ENCODE measurements around the gene ADRA1B. TPM values are rescaled to one million over a fixed set of nuclear protein-coding genes. Genes with fewer than 3 reads are reported as not detected.

ADRA1B gene
- total and polyA plus RNA-seq, 2 donors (not counting 3 experiments of a cell fraction or from before 2014, with no cell fraction given), result 0.77 TPM; not detected in 1

GRCh38 chr5:160009591-160009989 is 93.3 kb downstream of the ADRA1B start:
- dilution Hi-C loops (cut with MboI; ENCODE audit: extremely low pct_ligation_motif_present, low sequenced_read_pairs), result no loop called here
- no peak for DNase-seq (ENCODE audit: low read depth, low spot score)
- FAIRE-seq, result no peak
- Histone ChIP-seq H3K9me1 (replicated peaks; ENCODE audit: control insufficient read depth, extremely low read depth, insufficient read depth, low read length) (no peaks in the 10 kb centered on the region), H3K27ac (ENCODE audit: insufficient read depth, low read depth, low read length) (peak overlapping the region; percentile 89), H3K4me1 (ENCODE audit: control insufficient read depth, extremely low read depth, insufficient read depth, low read length) (peaks cover 13% of the 10 kb centered on the region), H3K79me2 (ENCODE audit: control insufficient read depth, insufficient read depth, low read length) (peaks cover 25% of the 10 kb centered on the region), H3K9me3 (replicated peaks; ENCODE audit: control insufficient read depth, insufficient read depth, low read length) (no peaks in the 10 kb centered on the region), H3K9ac (replicated peaks; ENCODE audit: extremely low read depth, insufficient read depth, low read length) (peak overlapping the region; percentile 97), H3K4me3 (replicated peaks in 1 of 3; ENCODE audit: insufficient read depth in 1 of 3, low read depth in 1 of 3, low read length in 3 of 3) (peak overlapping the region; percentile 62 to 97 (median 93)), H3K27me3 (ENCODE audit: control insufficient read depth in 2 of 2, insufficient read depth in 2 of 2, low read length in 2 of 2) (peaks cover 0 to 3% of the 10 kb centered on the region in 2 experiments), H2AFZ (ENCODE audit: low read depth, low read length) (no peak overlapping the region), H3K4me2 (ENCODE audit: insufficient read depth, low read length) (peak overlapping the region; percentile 93), H4K20me1 (replicated peaks; ENCODE audit: control insufficient read depth, extremely low read depth, insufficient read depth, low read length) (no peaks in the 10 kb centered on the region), H3K36me3 (ENCODE audit: control insufficient read depth in 2 of 2, extremely low read depth in 1 of 2, insufficient read depth in 2 of 2, low read length in 2 of 2) (no peaks in the 10 kb centered on the region)
- no TSS peak for BruUV-seq (replicated peaks)
- CTCF ChIA-PET, result interaction anchor here (0.9 to 1.5 kb wide), 7 partner anchors 11 to 852 kb away, joined by 3 to 14 read pairs (median 4); no protein-coding TSS in a partner anchor
- POLR2A ChIA-PET, result interaction anchor here (0.5 to 1.4 kb wide), 2 partner anchors 109 to 209 kb away, joined by 3 read pairs; partner anchors contain the start of gene PWWP2A
- intact Hi-C loops (cut with micrococcal nuclease), result loop anchor here (1.0 to 10.0 kb wide), 2 partner anchors 110 to 835 kb away; partner anchors contain the start of gene PWWP2A
- TF ChIP-seq POLR2A (IDR thresholded peaks at IDR 0.05; ENCODE audit: low read depth, low read length), result no peak
- no peak for TF ChIP-seq POLR2AphosphoS5 (IDR thresholded peaks at IDR 0.05; ENCODE audit: insufficient read depth, low read depth, low read length)
- TF ChIP-seq FOS (IDR thresholded peaks at IDR 0.05; ENCODE audit: borderline replicate concordance, insufficient read depth, low read length), result no peak
- TF ChIP-seq, protein P1, sequence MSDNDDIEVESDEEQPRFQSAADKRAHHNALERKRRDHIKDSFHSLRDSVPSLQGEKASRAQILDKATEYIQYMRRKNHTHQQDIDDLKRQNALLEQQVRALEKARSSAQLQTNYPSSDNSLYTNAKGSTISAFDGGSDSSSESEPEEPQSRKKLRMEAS (IDR thresholded peaks at IDR 0.05; ENCODE audit: insufficient read depth, insufficient read length), result no peak
- no peak for TF ChIP-seq CTCF (IDR thresholded peaks at IDR 0.05; ENCODE audit: extremely low read depth in 1 of 2, insufficient read depth in 1 of 2, low read depth in 1 of 2, low read length in 2 of 2)
- TF ChIP-seq MYC (IDR thresholded peaks at IDR 0.05; ENCODE audit: low read depth, low read length), result no peak
- TF ChIP-seq GATA2 (IDR thresholded peaks at IDR 0.05; ENCODE audit: insufficient read depth, insufficient read length, low read depth, low read length), result no peak
- TF ChIP-seq EZH2 (IDR thresholded peaks at IDR 0.05; ENCODE audit: borderline replicate concordance, low read depth, low read length, severe bottlenecking), result no peak
- TF ChIP-seq JUN (IDR thresholded peaks at IDR 0.05; ENCODE audit: borderline replicate concordance, insufficient read depth, insufficient read length, low read depth), result no peak
